Subcutaneous adipose tissue (tissue), 4 donors: ENCODE measurements around the gene SLC22A3. TPM values are rescaled to one million over a fixed set of nuclear protein-coding genes. Genes with fewer than 3 reads are reported as not detected.

ENCODE experiments used
- total RNA-seq, 4 donors: library from RNA; depleted of rRNA; stranded (reverse); fragments of >200 nt; gene quantifications; one replicate each; pipeline ENCODE4 v1.1.0, GENCODE V29; 2016
- TF ChIP-seq, protein P1 (sequence below): fragments of 450-650 bp; IDR thresholded peaks from one replicate; pipeline ENCODE4 v1.5.1; 2016; ENCODE audit warnings: low read depth, mild to moderate bottlenecking, control low read depth, antibody characterized with exemption, moderate library complexity

SLC22A3 gene
- total RNA-seq, 4 donors from 2014 or later: 6.8 to 9.8 (median 8.8) TPM

DNA sequence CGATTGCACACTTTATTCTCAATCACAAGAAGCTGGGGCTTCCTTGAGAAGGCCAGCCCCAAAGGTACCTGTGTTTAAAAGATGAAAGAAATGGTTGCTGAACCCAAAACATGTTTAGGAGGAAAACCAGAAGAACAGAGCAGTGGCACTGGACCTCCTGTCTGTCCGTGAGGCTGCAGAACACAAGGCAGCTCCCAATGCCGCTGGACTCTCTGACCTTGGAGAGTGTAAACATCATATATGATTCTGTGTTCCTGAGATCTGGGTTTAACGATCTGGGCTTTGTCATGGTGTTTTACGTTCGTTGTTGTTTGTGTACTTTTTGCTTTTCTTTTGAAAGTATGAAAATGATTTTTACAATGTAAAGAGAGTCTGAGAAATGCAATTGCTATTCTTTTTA lies 106.1 kb downstream of the SLC22A3 start:
- TF ChIP-seq, protein P1, sequence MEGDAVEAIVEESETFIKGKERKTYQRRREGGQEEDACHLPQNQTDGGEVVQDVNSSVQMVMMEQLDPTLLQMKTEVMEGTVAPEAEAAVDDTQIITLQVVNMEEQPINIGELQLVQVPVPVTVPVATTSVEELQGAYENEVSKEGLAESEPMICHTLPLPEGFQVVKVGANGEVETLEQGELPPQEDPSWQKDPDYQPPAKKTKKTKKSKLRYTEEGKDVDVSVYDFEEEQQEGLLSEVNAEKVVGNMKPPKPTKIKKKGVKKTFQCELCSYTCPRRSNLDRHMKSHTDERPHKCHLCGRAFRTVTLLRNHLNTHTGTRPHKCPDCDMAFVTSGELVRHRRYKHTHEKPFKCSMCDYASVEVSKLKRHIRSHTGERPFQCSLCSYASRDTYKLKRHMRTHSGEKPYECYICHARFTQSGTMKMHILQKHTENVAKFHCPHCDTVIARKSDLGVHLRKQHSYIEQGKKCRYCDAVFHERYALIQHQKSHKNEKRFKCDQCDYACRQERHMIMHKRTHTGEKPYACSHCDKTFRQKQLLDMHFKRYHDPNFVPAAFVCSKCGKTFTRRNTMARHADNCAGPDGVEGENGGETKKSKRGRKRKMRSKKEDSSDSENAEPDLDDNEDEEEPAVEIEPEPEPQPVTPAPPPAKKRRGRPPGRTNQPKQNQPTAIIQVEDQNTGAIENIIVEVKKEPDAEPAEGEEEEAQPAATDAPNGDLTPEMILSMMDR: no peak

- TF ChIP-seq, protein P1: no peak
These were observed 106.9 kb downstream of the SLC22A3 start for GRCh38 chr6:160455081-160455480.

- TF ChIP-seq, protein P1: no peak
These were observed 107.5 kb downstream of the SLC22A3 start for GRCh38 chr6:160455541-160456213.

- TF ChIP-seq, protein P1: no peak
These were observed 108.0 kb downstream of the SLC22A3 start for GRCh38 chr6:160456214-160456546.

DNA sequence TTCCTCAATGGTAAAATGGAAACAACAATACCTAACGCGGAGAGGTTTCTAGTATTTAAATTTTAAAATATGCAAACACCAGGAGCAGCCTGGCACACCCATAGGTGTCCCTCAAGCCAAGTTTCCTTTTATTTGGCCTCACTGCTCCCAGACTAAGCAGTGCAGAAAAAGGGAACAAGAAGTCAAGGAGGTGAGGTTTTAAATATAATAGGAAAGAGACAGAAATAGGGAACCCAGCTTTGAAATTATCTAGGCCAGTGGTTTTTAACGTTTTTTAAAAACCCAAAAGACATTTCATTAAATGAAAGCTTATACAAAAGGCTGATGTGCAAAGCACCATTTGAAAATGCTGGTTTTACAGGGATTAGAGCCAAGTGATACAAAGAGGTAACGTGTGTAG lies 109.6 kb downstream of the SLC22A3 start:
- TF ChIP-seq, protein P1: no peak

GRCh38 chr6:160461641-160462040 lies 113.5 kb downstream of the SLC22A3 start:
- TF ChIP-seq, protein P1: no peak

- TF ChIP-seq, protein P1: no peak
These were observed 113.9 kb downstream of the SLC22A3 start for GRCh38 chr6:160462116-160462515.
